ENCODE measurements around the gene NXPH4.

The NXPH4 gene

GRCh38 chr12:57219205-57219992 lies 2.8 kb downstream of the NXPH4 start:
- no peak for DNase-seq (ENCODE audit: low read depth, low spot score)

- no peak for DNase-seq (ENCODE audit: low read depth, low spot score)
These were observed 3.6 kb downstream of the NXPH4 start for GRCh38 chr12:57219993-57220754.

GRCh38 chr12:57220770-57221168 lies 4.2 kb downstream of the NXPH4 start:
- no peak for DNase-seq (ENCODE audit: low read depth, low spot score)

DNA sequence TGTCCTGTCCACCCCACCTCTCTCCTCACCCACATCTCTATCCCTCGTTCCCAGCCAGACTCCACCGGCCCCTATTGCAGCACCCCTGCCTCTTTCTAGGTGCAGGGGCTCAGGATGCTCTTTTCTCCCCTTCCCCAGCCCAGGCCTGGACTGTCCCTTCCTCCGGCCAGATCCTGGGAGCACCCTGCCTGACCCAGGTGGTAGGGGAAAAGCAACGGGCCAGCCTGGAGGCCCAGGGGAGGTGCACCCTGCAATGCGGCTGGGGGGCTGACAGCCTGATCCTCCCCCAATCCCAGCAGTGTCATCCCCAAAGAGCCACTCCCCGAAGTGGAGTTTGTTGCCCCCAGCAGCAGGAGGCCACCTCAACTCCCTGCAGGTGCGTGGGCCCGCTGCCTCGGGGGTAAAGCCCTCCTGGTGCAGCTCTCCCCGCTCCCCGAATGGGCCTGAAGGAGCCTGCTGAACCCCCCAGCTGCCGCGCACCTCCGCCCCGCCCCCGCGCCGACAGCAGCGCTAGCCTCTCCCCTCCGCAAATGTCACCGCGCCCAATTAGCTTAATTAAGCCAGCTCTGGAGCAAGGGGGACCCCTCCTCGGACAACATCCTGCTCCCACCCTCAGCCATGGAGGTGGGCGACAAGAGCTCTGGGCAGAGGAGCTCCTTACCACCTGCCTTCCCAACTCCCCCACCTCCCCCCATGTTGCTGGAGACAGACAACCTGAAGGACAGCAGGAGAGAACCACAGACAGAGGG lies 4.7 kb downstream of the NXPH4 start:
- no peak for DNase-seq (ENCODE audit: low read depth, low spot score)

- no peak for DNase-seq (ENCODE audit: low read depth, low spot score)
These were observed 5.9 kb downstream of the NXPH4 start for GRCh38 chr12:57222286-57223190.

GRCh38 chr12:57223191-57224165 lies 6.9 kb downstream of the NXPH4 start:
- no peak for DNase-seq (ENCODE audit: low read depth, low spot score)

DNA sequence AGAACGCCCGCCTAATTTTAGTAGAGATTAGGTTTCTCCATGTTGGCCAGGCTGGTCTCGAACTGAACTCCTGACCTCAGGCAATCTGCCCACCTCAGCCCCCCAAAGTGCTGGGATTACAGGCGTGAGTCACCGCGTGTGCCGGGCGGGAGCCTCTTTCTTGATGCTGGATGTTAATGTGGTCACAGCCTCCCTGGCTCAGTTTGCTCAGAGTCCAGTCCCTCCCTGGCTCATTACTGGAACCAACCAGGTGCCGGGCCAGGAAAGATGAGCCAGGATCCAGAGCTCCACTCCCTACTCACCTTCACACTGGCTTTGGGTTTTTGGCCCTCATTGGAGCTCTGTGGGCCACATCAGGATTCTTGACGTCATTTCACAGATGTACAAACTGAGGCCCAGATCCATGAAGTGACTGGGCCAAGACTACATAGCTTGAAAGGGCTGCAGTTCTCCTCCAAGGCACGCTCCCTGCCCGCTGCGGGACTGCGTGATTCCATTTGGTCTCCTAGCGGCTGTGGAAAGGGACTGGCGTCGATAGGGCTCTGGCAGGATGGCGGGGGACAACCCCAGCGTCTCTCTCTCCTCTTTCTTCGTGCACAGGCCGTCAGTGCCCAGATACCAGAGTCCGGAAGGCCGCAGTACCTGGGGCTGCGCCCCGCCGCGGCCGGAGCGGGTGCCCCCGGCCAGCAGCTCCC lies 7.8 kb downstream of the NXPH4 start:
- DNase-seq (ENCODE audit: low read depth, low spot score): no peak

GRCh38 chr12:57224973-57225679 lies 8.5 kb downstream of the NXPH4 start:
- DNase-seq (ENCODE audit: low read depth, low spot score): no peak

GRCh38 chr12:57225680-57226210 lies 9.2 kb downstream of the NXPH4 start:
- DNase-seq (ENCODE audit: low read depth, low spot score): no peak

DNA sequence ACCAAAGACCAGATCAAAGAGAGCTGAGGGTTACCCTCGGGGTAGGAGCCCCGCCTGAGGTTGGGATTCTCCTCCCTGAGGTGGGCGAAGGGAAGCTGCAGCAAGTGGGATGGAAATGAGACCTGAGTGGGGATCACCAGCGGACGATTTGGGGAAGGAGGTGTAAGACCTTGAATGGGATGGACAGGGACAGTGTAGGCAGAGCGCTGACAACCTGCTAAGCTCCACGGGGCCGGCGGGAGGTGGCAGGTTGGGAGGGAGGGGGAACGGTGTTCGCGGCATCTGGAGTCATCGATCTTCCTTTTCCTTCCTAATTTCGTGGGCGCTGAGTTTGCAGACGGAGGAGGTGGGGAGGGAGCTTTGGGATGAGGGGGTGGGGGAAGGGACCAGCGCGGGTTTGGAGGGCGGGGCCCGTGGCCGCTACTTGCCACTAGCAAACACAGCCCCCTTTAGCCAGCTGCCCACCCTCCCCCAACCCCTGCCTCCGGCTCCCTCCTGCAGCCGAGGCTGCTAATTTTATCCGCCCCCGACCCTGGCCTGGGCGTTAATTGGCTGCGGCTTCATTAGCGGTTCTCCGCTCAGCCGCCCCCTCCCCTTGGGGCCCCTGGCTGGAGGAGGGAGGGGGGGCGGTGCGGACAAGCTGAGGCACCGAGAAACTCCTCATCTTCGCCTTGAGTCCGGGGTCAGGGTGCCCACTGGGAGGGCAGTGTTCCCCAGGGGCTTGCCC lies 10.2 kb downstream of the NXPH4 start:
- DNase-seq (ENCODE audit: low read depth, low spot score): no peak

- DNase-seq (ENCODE audit: low read depth, low spot score): no peak
These were observed 10.9 kb downstream of the NXPH4 start for GRCh38 chr12:57227315-57228115.

GRCh38 chr12:57229046-57229633 lies 12.5 kb downstream of the NXPH4 start:
- DNase-seq (ENCODE audit: low read depth, low spot score): no peak

- peak; percentile 79 for DNase-seq (ENCODE audit: low read depth, low spot score)
These were observed 13.2 kb downstream of the NXPH4 start, which contains the start of gene SHMT2 for GRCh38 chr12:57229634-57230380. TSS of gene SHMT2 (plus strand) at chr12:57229711. CDS start at chr12:57229779, 68 bp downstream.

- no peak for DNase-seq (ENCODE audit: low read depth, low spot score)
These were observed 14.0 kb downstream of the NXPH4 start for GRCh38 chr12:57230381-57231155.
